Parathyroid adenoma (tissue), 2 donors: ENCODE data around the gene IL10RB.

Experiments
- H2AFZ ChIP-seq: fragments of 300-600 bp; sonication (generic); one replicate; pipeline ENCODE4 v1.7.0; 2017; ENCODE audit warnings: antibody characterized with exemption, mild to moderate bottlenecking
- H3K27ac ChIP-seq: fragments of 300-600 bp; sonication (generic); one replicate; pipeline ENCODE4 v1.7.0; 2017
- H3K27me3 ChIP-seq: fragments of 300-600 bp; sonication (generic); one replicate; pipeline ENCODE4 v1.7.0; 2017; ENCODE audit warnings: low read length; ENCODE audit not compliant: control insufficient read depth, insufficient read depth
- H3K36me3 ChIP-seq: fragments of 300-600 bp; sonication (generic); one replicate; pipeline ENCODE4 v1.7.0; 2017; ENCODE audit warnings: low read length; ENCODE audit not compliant: control insufficient read depth, insufficient read depth
- H3K4me1 ChIP-seq: fragments of 300-600 bp; sonication (generic); one replicate; pipeline ENCODE4 v1.7.0; 2017; ENCODE audit warnings: control low read depth
- H3K4me2 ChIP-seq: fragments of 300-600 bp; sonication (generic); one replicate; pipeline ENCODE4 v1.7.0; 2017; ENCODE audit warnings: low read length
- H3K4me3 ChIP-seq: fragments of 300-600 bp; sonication (generic); one replicate; pipeline ENCODE4 v1.7.0; 2017; ENCODE audit warnings: low read depth, low read length
- H3K79me2 ChIP-seq: fragments of 300-600 bp; sonication (generic); one replicate; pipeline ENCODE4 v1.7.0; 2017; ENCODE audit warnings: control low read depth
- H3K9ac ChIP-seq: fragments of 300-600 bp; sonication (generic); one replicate; pipeline ENCODE4 v1.7.0; 2017; ENCODE audit warnings: mild to moderate bottlenecking
- H3K9me3 ChIP-seq: fragments of 300-600 bp; sonication (generic); one replicate; pipeline ENCODE4 v1.7.0; 2017; ENCODE audit warnings: low read length; ENCODE audit not compliant: control insufficient read depth
- CTCF ChIP-seq: fragments of 300-600 bp; sonication (generic); IDR thresholded peaks from one replicate; pipeline ENCODE4 v1.7.0; 2017; ENCODE audit warnings: antibody characterized with exemption, mild to moderate bottlenecking
- donor health status: primary hyperparathyroidism.

Gene IL10RB

DNA sequence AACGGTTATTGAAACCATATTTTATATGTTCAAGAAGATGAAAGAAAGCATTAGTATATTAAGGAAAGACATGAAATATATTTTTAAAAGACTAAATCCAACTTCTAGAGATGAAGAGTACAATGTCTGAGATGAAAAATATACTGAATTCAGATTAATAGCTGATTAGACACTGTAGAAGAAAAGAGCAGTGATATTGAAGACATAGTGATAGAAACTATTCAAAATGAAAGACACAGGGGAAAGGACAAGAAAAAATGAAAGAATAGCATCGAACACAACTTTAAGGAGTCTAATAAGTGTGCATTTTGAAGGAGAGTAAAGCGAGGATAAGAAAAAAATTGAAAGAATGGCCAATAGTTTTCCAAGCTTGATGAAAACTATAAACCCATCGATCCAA lies 47.4 kb downstream of the IL10RB start:
- H3K9me3 ChIP-seq: no peaks in the 10 kb centered on the region

GRCh38 chr21:33314111-33314510 lies 47.9 kb downstream of the IL10RB start:
- Histone ChIP-seq H3K4me3 (no peak overlapping the region), H3K4me1 (no peaks in the 10 kb centered on the region), H3K36me3 (no peaks in the 10 kb centered on the region), H3K9ac (no peak overlapping the region), H3K79me2 (no peaks in the 10 kb centered on the region), H3K27me3 (no peaks in the 10 kb centered on the region), H3K9me3 (no peaks in the 10 kb centered on the region), H3K4me2 (no peak overlapping the region), H2AFZ (no peak overlapping the region), H3K27ac (no peak overlapping the region)
- TF ChIP-seq CTCF: no peak

More for the DNA sequence above, 47.4 kb downstream of the IL10RB start:
- H2AFZ ChIP-seq: no peak overlapping the region
- no peaks in the 10 kb centered on the region for H3K4me1 ChIP-seq
- no peaks in the 10 kb centered on the region for H3K36me3 ChIP-seq
- H3K79me2 ChIP-seq: no peaks in the 10 kb centered on the region
- no peak overlapping the region for H3K9ac ChIP-seq
- no peaks in the 10 kb centered on the region for H3K27me3 ChIP-seq
- no peak overlapping the region for H3K4me3 ChIP-seq
- H3K4me2 ChIP-seq: no peak overlapping the region
- no peak for TF ChIP-seq CTCF
- H3K27ac ChIP-seq: no peak overlapping the region

GRCh38 chr21:33315946-33316710 lies 50.0 kb downstream of the IL10RB start:
- H3K4me1 ChIP-seq: no peaks in the 10 kb centered on the region
- no peak overlapping the region for H3K4me2 ChIP-seq
- H3K9me3 ChIP-seq: no peaks in the 10 kb centered on the region
- H3K4me3 ChIP-seq: no peak overlapping the region
- H3K79me2 ChIP-seq: no peaks in the 10 kb centered on the region
- no peaks in the 10 kb centered on the region for H3K27me3 ChIP-seq
- no peak overlapping the region for H2AFZ ChIP-seq
- H3K36me3 ChIP-seq: no peaks in the 10 kb centered on the region
- H3K9ac ChIP-seq: no peak overlapping the region
- H3K27ac ChIP-seq: no peak overlapping the region
- TF ChIP-seq CTCF: no peak

DNA sequence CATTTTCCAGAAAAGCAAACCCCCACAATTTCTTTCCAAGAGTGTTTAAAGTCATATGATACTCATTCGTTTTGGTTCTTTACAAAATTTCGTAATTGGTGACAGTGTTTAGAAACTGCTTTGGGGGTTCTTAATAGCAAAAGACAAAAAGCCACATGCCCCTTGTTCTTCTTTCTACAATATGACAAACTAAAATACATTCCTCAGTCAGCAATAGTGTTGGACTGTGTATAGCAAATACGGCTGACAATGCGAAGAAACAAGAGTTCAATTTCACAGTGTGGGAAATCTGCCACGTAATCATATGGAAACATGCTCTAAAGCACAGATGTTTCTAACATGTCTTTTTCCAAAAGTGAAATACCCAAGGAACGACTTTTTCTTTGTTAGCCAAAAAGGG lies 51.0 kb downstream of the IL10RB start:
- H3K4me2 ChIP-seq: no peak overlapping the region
- no peaks in the 10 kb centered on the region for H3K4me1 ChIP-seq
- H3K79me2 ChIP-seq: no peaks in the 10 kb centered on the region
- no peak for TF ChIP-seq CTCF
- H2AFZ ChIP-seq: no peak overlapping the region
- H3K36me3 ChIP-seq: no peaks in the 10 kb centered on the region
- H3K9me3 ChIP-seq: no peaks in the 10 kb centered on the region
- no peak overlapping the region for H3K9ac ChIP-seq
- H3K27ac ChIP-seq: no peak overlapping the region
- no peak overlapping the region for H3K4me3 ChIP-seq
- H3K27me3 ChIP-seq: no peaks in the 10 kb centered on the region
